H54 (cell line): Measurements from ENCODE around the gene CEP104.

Experiments used
- DNase-seq: peaks from one replicate; pipeline ENCODE4 v3.0.0; 2011; ENCODE audit warnings: low spot score, mixed read lengths; ENCODE audit not compliant: insufficient read length
- FAIRE-seq: peaks from 3 replicates; lab custom pipeline; 2011; peaks lifted over from hg19 to GRCh38; lab: Jason Lieb, UNC
- POLR2A ChIP-seq: IDR thresholded peaks from 2 replicates; pipeline ENCODE4 v1.6.1; 2011; ENCODE audit warnings: low read depth, mild to moderate bottlenecking, low read length

The CEP104 gene

DNA sequence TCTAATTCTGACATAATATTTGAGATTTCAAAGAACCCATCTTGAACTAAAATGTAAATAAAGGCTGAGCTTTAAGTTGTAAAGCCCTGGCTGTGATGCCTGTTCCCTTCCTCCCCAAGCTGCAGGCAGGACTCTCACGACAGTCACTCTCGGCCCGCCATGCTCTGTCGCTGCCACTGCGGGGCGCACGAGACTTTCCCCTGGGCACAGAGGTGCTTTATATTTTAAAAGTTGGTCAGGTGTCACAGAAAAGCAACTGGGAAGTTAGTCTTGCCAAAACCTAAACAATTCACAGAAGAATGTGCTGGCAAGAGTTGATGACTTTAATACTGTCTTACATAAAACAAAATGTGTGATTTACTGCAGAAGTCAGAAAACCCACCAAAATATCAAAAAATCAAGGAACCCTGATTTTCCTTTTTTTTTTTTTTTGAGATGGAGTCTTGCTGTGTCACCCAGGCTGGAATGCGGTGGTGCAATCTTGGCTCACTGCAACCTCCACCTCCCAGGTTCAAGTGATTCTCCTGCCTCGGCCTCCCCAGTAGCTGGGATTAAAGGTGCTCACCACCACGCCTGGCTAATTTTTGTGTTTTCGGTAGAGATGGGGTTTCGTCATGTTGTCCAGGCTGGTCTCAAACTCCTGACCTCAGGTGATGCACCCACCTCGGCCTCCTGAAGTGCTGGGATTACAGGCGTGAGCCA is 71.4 kb downstream of the CEP104 start:
- DNase-seq (no peak), FAIRE-seq (no peak)
- TF ChIP-seq POLR2A: no peak

DNA sequence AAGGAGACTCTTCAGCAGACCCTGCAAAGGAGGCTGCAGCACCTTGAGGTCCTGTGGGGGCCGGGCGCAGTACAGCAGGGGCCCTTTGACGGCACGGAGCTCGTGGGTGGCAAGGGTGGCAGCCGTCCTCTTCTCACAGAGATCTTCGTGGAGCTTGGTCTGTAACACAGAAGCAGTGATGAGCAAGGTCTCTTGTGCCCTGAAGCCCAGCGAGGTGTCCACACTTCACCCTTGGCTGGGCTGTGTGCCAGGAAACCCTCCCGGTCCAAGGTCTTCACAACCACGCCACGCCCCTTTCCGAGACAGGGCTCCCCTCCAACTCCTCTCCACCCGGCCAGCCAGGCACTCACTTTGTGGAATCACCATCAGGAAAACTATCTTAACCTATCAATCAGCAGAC is 72.0 kb downstream of the CEP104 start:
- TF ChIP-seq POLR2A: no peak
- no peak for DNase-seq
- no peak for FAIRE-seq

DNA sequence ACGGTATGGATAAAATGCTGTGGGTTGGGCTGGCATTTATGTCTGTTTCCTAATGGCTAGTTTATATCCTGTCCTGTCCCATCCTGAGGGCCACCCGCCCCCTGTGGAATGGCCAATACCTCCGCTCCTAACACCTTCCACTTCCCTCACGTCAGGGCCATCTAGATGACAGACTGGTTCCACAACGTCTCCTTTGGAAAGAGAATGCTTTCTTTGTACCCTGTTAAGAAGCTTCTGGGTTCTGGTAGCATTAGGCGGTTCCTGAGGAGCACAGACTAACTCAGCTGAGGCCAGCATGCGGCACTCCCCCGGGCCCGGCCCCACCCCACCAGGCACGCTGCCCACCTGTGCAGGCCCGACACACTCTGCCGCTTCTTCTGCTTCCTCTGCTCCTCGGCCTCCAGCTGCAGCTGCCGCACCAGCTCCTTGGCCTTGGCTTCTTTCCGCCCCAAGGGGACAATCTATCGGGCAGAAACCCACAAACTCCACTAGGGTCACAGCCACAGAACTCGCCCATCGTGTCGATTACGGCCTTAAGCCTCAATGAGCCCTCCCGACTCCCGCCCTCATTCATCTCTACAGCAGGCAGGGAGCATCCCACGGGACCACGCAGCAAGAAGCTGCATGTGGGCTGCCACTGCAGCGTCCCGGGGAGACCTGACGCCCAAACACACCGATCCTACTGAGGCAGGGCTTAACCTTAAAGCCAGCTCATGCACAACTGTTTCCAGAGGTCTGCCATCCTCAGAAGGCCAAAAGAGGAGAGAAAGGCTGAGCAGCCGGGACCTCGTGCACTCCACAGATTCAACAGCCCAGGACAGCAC is 73.1 kb downstream of the CEP104 start:
- no peak for TF ChIP-seq POLR2A
- FAIRE-seq: no peak
- no peak for DNase-seq

DNA sequence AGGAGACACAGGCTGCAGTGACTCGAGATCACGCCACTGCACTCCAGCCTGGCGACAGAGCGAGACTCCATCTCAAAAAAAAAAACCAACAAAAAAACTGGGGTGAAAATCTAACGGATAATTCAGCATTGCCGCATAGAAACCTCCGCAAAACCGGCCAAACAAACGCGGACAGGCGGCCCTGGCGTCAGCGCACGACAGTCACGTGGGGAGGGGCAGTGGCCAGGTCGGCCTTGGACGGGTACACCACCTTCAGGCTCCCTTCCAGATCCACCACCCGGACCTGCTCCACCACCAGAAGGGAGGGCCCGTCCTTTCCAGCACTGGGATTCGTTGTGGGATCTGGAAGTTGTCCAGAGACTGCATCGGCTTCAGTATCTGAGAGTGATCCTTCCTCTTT is 76.1 kb downstream of the CEP104 start:
- no peak for DNase-seq
- no peak for FAIRE-seq
- no peak for TF ChIP-seq POLR2A

DNA sequence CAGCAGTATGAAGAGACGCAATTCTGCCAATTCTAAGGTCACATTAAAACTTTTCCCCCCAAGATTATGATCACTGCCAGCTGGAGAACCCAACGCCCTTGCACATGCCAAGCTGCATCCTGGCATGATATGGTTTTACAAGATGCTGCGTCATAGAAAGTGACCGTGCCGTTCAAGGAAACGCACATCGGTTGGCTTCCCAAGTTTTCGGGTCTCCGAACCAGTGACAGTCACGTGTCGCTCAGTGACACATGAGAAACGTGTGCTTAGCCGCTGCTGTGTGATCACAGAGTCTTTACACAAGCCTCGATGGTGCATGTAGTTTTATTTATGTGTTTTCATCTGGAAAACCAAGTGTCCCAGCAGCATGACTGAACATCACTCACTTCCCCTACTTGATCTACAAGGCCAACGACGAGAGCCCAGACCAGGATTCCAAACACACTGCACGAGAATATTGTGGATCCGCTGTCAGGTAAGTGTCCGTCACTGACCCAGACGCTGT is 77.0 kb downstream of the CEP104 start:
- FAIRE-seq (no peak), DNase-seq (no peak)
- TF ChIP-seq POLR2A: no peak

DNA sequence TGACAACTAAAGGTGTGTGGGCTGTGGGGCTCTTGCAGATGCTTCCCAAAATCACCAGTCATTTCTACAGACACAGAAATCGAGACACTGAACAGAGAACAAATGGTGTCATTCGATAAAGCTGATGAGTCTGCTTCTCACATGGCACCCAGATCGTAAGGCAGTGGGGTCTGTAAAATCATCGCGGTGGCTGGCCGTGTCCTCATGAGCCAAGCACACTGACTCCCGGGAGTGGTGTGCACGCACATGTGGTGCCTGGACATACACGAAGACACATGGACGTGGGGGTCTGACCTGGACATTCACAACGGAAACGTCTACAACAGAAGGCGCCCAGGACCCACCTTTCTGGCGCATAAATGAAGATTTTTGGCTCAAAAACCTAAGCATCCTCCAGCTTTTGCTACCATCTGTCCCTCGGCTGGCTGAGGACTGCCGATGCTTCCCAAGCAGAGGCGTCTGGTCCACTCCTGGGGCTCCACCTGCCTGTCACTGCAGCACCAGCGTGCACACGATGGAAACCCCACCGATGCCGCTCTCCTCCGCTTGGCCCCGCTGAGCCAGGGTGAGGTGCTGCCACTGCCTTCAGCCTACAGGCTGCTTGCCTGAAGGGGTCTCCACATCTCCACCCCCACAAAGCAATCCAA is 77.6 kb downstream of the CEP104 start:
- DNase-seq: no peak
- no peak for TF ChIP-seq POLR2A
- no peak for FAIRE-seq

DNA sequence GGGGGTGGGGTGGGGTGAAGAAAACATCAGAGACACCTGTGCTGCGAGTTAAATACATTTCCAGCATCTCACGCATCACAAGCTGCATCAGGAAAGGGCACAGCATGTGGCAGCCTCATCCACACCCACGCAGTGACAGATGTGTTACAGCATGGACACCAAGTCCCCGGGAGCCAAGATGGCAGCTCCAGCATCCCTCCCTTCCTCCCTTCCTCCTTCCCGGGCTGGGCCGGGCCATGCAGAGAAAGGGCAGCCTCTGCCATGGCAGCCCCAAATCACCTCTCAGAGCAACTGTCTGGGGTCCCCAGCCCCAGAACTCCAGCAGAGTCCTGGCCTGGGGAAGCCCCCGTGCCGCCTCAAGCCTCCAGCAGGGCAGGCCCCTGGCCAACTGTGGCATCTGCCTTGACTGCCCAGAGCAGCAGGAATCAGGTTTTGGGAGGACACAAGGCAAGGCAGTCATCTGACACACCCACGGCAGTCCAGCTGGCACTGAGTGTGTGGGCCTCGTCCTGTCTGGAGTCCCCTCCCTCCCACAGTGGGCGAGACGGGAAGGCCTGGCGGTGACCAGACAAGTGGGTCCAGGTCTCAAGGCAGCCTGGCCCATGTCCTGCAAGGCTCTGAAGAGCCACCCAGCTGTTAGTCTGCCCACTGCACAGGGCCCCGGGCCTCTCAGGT is 78.3 kb downstream of the CEP104 start:
- no peak for TF ChIP-seq POLR2A
- no peak for FAIRE-seq
- no peak for DNase-seq

DNA sequence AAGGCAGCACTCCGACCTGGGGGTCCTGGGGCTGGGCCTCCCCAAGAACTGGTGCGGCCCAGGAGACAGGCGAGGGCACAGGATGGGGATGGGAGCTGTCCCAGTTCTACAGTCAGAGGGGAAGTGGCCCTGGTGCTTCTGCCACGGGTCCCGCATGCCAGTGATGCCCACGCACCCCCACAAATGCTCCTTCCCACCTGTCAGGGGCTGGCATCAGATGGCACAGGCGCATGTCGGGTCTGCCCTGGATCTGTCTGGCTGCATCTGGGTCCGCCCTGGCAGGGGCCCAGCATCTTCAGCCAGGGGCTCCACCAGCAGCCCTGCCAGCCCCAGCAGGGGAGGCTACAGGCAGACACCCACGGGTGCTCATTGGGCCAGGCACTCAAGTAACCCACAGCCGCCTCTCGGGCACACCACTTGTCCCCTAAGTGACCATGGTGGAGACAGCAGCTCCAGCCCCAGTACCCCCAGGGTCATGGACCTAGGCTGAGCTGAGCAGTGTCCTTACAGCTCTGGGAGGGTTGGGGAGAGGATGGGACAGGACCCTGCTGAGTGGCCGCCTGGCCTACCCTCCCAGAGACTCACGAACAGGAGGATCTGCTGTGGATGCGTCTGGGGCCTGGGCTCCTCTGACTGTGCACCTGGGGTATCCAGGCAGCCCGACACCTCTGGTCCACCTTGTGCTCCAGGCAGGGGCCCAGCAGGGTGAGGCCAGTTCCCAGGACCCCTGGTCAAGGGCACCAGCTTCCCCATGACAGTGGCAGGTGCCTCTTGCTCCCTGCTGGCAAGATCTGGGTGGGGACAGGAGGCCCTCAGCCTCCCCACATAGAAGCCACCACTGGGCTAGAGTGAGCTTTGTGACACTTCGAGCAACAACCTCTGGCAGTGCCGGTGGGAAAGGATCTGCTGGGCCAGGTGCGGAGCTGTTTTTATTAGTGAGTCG is 79.1 kb downstream of the CEP104 start:
- TF ChIP-seq POLR2A: no peak
- DNase-seq (no peak), FAIRE-seq (no peak)

DNA sequence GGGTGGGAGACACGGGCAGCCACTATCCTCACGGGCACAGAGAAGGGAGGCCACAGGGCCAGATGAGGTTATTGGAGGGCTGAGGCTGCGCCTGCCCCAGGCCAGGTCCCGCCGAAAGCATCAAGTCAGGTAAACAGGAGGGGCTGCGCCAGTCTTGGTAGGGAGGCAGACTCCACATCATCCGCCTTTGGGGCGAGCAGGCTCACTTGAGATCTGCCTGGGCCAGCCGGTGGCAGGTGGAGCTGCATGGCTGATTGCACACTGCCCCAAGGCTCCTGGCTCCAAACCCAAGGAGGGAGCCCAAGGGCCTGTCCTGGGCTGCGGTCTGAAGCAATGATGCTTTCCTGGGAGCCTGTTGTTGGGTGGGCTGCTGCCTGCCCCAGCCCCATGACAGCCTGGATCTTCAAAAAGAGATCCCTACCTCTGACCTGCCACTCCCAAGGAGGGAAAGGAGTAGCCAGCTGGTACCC is 79.9 kb downstream of the CEP104 start:
- no peak for FAIRE-seq
- DNase-seq: no peak
- TF ChIP-seq POLR2A: no peak

DNA sequence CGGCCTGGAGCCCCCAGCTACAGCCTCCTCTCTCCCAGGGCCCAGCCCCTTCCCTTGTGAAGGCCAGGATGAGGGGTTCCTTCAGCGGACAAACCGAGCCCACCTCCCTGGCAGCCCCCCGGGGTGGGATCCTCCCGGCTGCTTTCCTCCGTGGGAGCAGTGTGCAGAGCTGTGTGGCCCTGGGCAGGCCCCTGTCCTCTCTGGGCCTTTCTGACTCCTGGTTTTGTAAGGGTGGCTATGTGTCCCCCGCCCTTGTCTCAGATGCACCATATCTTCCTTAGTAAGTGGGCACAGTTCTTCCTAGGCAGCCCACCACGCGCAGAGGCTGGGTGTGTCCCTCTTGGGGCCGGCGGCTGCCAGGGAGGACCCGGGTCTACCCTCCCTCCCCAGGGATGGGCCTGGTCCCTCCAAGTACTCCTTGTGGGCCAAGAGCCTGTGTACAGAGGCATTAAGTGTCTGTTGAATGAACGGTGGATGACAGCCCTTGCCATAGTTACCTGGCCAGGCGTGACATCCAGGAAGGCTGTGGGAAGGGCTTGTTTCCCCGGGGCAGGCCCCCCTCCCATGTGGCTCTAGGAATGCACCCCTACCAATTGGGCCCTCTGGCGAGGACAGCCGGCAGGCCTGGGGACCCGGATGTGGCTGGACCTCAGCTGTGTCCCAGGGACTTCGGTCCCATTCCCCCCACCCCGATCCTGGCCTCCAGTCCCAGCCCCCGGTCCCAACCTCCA is 80.6 kb downstream of the CEP104 start:
- DNase-seq (no peak), FAIRE-seq (no peak)
- no peak for TF ChIP-seq POLR2A

DNA sequence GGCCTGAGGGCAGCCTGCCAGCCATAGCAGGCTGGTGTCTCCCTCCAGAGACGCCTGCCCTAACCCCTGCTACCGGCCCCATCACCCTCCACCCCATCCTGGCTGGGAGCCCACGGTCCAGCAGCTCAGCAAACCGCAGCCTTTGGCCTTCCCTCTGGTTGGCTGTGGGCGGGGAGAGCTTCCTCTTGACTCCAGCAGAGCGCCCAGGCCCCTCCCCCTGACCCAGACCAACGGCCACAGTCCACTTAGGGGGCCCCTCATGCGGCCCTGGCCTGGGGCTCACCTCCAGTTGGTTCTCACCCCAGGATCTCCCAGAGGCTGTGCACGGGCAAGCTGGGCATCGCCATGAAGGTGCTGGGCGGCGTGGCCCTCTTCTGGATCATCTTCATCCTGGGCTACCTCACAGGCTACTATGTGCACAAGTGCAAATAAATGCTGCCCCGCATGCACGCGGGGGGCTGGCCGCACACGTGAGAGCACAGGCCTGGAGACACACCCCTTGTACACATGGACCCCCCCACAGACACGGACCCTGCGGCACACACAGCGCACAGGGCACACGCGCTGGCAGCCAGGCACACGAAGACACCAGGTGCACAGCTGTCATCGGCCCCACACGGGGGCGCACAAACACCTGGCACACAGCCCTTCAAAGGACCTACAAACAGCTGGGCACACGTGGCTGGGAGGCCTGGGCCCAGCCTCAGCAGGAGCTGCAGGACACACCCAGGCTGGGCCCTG is 81.4 kb downstream of the CEP104 start:
- TF ChIP-seq POLR2A: no peak
- peak; percentile 84 for DNase-seq
- no peak for FAIRE-seq
